Bone marrow (tissue), 2 donors: ENCODE results near the gene DPEP1.
"Not testable (repeated sequence)": the region's sequence is repeated elsewhere in the genome, so short reads cannot be mapped to it uniquely, and the experiment has no call there.

Experiments used
- DNase-seq, 2 donors: peaks; one replicate each; lab custom pipeline; 2025; lab: John Stamatoyannopoulos, UW

The DPEP1 gene

DNA sequence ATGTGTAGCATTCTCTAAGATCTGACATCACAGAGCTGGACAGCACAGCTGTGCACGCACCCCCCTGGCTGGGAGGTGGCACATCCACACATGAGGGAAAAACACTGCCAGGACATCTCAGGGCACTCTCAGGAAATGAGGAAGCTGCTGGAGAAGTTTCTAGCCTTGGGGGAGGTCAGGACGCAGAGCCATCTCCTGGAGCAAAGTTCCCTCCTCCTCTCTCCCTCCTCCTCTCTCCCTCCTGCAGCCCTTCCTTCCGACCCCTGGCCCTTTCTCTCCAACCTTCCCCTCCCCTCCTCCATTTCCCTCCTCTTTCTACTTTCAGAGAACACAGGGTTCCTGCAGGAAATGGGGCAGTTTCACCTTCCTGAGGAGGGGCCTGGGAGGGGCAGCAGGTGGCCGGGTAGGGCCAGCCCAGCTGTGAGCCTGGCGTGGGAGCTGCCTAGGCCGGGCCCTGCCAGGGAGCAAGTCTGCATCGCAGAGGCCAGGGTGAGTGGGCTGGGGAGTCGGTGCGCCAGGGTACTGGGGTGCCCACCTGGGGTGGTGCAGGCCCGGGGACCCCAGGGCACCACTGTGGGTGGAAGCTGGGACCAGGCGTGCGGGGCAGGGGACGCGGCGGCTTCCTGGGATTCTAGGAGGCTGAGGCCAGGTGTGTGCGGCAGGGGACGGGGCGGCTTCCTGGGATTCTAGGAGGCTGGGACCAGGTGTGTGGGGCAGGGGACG is at the start of gene DPEP1:
Gene DPEP1 (plus strand): TSS at position 412 of the 723 bp plus-strand sequence. CDS start 16,769 bp downstream, outside the sequence.
- DNase-seq = no peak

- no peak for DNase-seq
These were observed 48.8 kb upstream of the DPEP1 start for GRCh38 chr16:89564476-89565255.

- DNase-seq = no peak
These were observed 48.3 kb upstream of the DPEP1 start for GRCh38 chr16:89565256-89565505.

DNA sequence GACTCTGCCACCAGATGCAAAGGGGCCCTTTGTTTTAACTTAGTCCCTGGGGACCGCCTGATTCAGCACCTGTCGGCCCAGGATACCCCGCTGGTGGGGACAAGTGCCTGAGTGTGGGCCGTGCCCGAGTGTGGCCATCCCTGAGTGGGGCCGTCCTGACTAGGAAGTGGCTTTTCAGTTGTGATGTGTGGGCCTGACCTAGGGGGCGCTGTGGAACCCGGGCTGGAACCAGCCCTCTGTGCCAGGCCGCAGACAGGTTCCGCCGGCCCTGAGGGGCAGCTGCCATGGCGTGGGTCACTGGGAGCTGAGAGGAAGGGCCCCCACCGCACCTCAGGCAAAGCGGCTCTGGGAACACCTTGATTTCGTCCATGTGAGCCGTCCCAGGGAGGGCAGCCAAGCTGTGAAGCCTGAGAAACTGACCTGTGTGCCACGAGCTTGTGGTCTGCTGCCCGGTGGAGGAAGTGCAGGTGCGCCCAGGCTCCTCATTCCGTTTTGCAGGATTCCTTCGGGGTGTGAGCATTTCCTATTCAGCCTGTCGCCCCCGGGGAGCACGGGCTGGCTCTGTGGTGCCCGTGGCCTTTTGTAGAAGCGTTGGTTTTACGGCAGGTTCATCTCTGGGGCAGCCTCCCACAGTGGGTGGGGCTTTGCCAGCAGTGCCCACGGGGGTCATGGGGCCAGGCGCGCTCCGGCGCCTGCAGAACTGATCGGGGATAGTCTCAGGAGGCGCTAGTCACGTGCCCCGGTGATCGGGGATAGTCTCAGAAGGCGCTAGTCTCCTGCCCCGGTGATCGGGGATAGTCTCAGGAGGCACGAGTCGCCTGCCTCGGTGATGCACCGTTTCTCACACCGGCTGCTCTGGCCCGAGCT is 47.7 kb upstream of the DPEP1 start:
- DNase-seq = peak; percentile 18

DNA sequence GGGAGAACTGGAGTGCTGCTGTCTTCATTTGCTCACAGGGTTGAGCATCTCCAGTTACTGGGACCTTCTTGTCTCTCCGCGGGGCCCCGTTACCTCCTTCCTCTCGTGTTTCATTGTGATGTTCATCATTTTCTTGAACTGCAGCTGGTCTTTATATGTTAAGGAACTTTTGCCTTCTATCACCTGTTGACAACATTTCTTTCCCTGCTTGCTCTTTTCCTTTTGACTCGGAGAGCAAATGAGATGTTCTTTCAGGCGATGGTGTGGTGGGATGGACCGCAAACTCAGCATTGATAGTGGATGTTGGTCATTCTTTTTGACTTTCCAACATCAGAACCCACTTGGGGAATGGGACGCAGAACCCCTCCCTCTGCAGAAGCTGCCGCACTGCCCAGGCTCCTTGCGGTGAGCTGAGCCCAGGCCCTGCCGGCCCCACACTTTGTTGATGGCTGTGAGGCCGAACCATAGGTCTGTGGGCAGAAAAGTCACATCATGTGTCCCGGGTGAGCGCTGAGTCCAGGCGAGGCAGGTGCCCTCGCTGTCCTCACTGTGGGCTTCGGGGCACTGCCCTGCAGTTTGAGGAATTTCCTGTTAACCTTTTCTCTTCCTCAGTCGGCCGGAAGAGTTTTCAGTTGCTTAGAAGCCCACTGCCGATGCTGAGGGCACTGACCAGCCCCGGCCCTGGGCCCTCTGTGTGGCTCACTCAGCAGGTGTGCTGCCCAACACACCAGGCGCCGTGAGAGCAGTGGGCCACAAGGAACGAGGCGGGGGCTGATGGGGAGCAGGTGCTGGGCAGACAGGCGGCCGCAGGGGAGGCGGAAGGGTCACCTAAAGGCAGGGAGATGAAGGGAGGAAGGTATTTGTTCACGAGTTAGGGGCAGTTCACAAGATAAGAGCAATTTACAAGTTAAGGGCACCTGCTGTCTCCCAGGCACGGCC is 45.5 kb upstream of the DPEP1 start:
- no peak for DNase-seq

GRCh38 chr16:89569506-89570341 is 43.7 kb upstream of the DPEP1 start:
- no peak for DNase-seq

DNA sequence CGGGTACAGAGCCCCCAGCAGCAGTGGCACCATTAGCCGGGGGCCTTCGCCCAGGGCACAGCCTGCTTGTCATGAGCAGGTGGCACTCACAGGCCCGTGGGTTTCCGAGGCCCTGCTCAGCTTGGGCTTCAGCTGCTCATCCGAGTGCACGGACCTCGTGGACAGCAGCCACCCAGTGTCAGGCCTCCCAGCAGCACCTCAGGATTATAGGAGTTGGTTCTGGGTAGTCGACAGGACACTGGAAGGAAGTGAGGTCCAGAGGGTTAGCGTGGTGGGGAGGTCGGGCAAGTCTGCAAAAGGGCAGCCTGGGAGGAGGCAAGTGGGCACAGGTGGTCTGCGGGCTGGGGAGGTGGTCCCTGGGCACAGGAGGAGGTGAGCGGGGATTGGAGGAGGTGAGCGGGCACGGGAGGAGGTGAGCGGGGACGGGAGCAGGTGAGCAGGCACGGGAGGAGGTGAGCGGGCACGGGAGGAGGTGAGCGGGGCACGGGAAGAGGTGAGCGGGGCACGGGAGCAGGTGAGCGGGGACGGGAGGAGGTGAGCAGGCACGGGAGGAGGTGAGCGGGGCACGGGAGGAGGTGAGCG is 43.0 kb upstream of the DPEP1 start:
- no peak for DNase-seq

DNA sequence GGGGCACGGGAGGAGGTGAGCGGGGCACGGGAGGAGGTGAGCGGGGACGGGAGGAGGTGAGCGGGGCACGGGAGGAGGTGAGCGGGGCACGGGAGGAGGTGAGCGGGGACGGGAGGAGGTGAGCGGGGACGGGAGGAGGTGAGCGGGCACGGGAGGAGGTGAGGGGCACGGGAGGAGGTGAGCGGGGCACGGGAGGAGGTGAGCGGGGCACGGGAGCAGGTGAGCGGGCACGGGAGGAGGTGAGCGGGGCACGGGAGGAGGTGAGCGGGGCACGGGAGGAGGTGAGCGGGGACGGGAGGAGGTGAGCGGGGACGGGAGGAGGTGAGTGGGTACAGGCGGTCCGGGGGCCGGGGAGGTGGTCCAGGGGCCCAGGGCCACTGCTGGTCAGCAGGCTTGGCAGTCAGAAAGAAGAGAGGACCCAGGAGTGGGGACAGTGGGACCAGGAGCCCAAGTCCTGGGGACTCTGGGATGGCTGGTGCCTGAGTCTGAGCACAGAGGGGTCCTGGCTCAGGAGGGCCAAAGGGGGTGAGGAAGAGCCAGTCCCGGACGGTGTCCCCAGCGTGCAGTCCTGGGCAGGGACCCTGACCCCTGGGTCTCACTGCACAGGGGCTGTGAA is 42.4 kb upstream of the DPEP1 start:
- not testable (repeated sequence) for DNase-seq

- DNase-seq = no peak
These were observed 41.8 kb upstream of the DPEP1 start for GRCh38 chr16:89571636-89572035.

DNA sequence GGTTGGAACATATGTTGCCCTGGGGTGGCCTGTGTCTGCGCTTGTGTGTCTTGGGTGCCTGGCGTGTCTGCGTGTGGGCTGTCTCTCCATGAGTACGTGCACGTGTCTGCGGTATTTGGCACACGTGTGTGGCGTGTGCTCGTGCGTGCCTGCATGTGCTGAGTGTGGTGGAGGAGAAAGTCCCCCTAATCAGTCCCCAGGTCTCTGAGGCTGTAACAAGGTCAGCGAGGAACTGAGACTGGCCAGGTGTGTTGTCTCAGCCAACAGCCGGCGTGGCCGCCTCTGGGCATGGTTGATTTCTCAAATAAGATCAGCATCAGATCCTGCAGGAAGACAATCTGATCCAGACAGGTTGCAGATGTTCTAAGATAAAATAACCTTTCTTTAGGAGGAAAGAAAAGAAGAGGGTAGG is 41.4 kb upstream of the DPEP1 start:
- no peak for DNase-seq

DNA sequence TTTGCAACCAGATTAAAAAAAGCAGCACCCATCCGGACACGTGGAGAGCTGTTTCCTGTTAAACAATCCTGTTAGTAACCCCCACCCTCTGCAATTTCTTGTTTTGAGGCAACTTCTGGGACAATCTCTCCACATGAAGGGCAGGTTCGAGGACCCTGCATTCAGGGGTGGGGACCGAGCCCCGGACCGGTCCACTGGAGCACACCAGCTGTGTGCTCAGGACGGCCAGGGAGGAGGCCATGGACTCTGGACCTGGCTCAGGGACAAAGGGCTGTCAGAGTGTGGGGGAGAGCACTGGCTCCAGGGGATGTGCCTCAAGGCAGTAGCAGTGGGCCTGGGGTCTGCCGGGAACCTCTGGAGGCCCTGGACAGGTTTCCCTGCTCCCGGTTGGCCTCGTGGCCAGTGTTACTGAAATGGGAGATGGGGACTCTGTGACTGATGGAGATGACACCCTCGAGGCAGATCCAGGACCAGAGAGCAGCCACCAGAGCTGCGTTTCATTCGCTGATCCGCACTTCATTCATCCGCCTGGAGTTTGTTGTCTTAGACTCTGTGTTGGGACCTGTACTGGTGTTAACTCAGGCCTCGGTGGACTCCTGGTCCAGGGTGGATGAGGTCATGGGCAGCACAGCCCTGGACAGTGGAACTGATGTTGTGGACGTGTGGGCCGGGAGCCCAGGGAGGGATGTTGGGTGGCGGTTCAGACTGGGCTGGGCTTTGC is 40.8 kb upstream of the DPEP1 start:
- no peak for DNase-seq

DNA sequence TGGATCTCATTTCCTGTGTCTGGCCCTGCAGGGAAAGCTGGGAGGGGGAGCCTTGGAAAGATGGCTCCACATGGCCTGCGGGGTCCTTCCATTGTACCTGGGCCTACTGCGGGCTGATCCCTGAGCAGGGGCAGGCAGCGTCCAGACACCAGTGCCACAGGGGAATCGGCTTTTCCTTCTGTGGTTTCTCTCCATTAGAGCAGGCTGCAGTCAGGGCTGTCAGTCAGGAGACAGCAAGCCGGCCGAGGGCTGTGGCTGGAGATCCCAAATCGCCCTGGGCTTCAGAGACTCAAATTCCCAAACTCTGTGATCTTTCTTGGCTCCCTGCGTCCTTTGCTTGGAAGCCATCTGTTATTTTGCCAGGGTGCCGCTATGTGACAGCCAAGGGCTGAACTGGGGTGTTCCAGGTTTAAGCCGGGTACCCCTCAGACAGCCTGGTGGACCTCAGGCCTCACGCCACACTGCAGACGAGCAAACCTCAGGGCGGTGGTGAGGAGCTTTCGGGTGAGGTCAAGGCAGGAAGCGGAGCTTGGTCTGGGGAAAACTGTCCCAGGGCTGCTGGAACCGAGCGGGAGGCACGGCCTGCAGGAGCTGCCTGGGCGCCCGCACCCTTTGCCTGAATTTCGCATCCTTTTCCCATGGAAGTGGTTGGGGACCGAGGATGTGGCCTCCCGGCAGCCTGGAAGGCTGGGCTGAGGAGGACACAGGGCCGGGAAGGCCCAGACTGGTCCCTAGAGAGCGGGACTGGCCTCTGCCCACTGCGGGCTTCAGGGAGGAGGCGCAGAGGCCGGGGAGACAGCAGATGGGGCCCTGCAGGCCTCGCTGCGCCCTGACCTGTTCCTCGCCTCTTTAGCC is 39.4 kb upstream of the DPEP1 start:
- no peak for DNase-seq

DNA sequence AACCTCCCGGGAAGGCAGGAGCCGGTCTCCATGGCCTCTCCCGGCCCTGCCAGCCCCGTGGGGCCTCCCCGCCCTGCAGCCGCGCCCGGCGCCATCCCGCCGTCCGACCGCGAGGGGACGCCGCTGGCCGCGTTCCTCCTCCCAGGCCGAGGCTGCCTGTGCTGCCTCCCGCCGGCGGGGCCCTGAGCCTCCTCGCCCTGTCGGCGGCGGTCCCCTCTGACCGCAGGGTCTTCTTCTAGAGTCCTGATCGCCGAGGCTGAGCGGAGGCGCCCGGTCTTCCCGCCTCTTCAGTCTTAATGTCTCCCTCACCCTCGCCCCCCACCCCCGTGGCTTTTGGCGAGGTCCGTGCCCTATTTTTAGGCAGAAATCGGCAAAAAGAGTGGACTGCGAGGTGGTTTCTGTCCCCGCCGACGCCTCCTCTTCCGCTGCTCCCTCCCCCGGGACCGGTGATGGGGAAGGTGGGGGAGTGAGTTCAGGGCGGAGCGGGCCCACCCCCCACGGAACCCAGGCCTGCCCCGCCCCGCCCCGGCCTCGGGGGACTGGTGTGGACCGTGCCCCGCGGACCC is 38.7 kb upstream of the DPEP1 start:
- peak; percentile 27 to 38 for DNase-seq

DNA sequence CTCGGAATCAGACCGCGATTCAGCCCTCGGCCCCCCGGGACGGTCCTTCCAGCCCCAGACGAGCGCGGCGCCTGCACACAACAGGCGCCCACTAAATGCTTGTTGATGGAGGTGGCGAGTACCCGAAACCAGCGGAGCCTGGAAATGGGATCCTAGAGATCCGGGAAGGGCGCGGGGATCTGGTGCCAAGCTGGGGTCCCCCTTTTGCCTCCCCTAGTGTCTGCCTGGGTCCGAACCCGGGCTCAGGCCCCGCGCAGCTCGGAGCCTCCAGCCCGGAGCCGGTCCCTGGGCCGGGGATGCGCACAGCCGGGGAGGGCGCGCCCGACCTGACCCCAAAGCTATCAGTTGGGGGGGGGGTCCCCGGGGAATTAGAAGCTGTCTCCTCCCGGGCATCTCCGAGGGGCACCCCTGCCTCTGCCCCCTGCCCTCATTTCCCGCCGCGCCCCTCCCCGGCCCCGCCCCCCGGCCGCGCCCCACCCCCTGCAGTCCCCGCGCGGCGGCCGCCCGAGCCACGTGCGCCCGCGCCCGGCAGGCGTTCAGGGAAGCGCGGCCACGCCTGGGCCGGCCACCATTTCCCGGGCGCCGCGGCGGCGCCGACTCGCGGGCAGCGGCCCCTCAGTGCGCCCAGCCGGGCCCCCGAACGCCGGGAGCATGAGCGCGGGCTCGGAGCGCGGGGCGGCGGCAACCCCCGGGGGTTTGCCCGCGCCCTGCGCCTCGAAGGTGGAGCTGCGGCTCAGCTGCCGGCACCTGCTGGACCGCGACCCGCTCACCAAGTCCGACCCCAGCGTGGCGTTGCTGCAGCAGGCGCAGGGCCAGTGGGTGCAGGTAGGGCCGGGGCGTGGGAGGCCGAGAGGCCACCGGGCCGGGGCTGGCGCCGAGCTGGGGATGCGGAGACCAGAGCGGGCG is 37.9 kb upstream of the DPEP1 start, which contains the start of gene CPNE7:
Gene CPNE7 (plus strand): TSS at position 512 of the 906 bp plus-strand sequence. CDS start 140 bp downstream, at position 652.
- DNase-seq = no peak

DNA sequence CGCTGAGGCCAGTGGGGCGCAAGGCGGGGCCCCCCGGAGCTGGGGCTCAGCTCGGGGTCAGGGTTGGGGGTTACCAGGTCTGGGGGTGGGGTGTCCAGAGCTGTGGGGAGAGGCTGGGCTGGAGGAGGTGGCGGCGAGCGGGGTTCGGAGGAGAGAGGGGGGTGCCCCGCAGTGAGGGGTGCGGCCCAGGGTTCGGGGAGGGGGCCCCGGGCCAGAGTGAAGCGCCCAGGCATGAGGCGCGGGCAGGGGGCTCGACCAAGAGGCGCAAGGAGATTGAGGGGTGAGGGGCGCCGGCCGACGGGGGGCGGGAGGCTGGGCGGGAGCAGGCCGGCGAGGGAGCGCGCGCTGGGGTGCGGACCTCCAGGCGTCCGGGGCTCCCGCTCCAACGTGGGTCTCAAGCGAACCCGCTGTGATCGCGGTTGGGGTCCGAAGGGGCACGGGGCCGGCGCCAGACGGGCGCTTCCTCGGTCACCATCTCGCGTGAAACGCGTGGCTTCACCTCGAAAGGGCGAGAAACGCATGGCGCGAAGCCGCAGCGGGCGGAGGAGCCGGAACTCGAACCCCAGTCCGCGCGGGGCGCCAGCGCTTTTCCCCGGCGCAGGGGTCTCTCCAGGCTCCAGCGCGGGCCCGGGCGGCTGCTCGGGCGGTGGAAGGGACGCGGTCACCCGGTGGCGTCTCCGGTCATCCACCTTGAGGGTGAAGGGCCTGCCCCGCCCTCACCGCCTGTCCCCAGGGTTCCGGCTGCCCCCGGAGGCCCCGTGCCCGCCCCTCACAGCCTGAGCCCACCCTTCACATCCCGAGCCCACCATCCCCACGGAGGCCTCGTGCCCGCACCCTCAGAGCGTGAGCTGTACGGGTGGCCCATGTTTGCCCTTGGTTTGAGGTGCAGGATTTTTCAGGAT is 37.0 kb upstream of the DPEP1 start:
- no peak for DNase-seq
